SW 1271 (cell line): Measurements from ENCODE around the gene DNAJC6.
"Not testable (repeated sequence)": the region's sequence is repeated elsewhere in the genome, so short reads cannot be mapped to it uniquely, and the experiment has no call there.

Source experiments
- DNase-seq, 2 experiments: peaks; one replicate each; lab custom pipeline; 2025; lab: John Stamatoyannopoulos, UW

DNAJC6 gene

GRCh38 chr1:65431111-65431705 lies 121.9 kb downstream of the DNAJC6 start:
- DNase-seq, result peak in 1 of 2 experiments; percentile 39

GRCh38 chr1:65432918-65433317 lies 123.6 kb downstream of the DNAJC6 start:
- DNase-seq, result no peak

GRCh38 chr1:65434255-65434654 lies 124.9 kb downstream of the DNAJC6 start:
- DNase-seq, result peak in 1 of 2 experiments; percentile 13

DNA sequence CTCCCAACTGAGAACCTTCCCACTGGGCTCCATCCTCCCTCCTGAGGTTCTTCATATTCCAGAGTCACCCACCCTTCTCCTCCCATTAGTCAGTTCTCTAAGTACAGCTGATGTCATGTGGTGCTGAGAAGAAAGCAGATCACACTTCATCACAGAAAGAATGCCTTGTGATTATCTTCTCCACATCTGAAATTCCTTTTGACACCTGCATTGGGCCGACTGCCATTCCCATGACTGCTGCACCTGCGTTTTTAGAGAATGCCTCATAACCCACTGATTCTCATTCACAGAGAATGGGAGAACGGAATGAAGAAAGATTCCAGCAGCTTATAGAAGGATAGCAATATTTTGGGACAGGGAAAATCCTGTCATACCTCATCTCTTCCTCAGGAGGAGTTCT lies 125.4 kb downstream of the DNAJC6 start:
- no peak for DNase-seq

GRCh38 chr1:65435987-65436386 lies 126.6 kb downstream of the DNAJC6 start:
- no peak for DNase-seq

GRCh38 chr1:65437616-65438015 lies 128.3 kb downstream of the DNAJC6 start:
- no peak for DNase-seq

DNA sequence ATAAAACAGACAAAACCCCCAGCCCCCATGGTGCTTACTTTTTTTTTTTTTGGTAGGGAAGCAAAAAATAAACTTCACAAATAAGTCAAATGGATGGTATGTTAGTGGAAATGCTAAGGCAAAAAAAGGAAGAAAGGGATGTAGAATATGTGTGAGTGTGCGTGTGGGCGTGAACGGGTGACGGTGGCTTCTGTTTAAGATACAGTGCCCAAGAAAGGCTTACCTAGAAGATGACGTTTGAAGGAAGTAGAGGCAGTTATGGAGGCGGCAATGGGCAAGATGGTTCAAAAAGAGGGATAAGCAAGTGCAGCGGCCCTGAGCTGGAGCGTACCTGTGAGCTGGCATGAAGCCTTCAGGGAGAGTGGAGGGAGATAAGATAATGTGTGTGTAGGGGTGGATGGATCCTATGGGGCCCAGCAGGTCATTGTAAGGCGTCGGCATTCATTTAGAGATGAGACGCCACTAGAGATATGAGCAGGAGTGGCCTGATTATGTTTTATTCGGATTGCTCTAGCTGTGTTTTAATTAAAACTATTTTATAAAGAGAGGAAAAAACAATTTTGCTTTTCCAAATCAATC lies 131.1 kb downstream of the DNAJC6 start:
- DNase-seq, result no peak

DNA sequence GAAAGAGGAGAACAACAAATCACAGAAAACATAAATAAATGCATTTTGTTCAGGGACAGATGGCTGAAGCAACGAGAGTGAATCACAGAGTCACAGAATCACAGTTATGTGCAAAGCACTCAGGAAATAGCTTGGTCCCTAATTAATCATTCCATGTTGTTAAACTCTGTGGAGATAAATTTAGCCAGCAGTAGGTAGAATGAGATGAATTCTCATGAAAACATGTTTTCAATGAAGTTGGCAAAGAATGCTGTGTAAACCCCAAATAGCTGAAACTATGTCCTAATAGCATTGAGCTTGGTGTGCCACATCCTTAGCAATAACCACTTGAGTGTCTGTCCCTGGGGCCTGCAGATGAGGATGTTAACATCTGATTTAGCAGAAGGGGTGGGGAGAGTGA lies 131.6 kb downstream of the DNAJC6 start:
- no peak for DNase-seq

- DNase-seq, result no peak
Observed at GRCh38 chr1:65441464-65441863, 132.1 kb downstream of the DNAJC6 start.

- DNase-seq, result no peak
Observed at GRCh38 chr1:65442442-65442841, 133.1 kb downstream of the DNAJC6 start.

GRCh38 chr1:65443647-65444046 lies 134.3 kb downstream of the DNAJC6 start:
- DNase-seq, result no peak

DNA sequence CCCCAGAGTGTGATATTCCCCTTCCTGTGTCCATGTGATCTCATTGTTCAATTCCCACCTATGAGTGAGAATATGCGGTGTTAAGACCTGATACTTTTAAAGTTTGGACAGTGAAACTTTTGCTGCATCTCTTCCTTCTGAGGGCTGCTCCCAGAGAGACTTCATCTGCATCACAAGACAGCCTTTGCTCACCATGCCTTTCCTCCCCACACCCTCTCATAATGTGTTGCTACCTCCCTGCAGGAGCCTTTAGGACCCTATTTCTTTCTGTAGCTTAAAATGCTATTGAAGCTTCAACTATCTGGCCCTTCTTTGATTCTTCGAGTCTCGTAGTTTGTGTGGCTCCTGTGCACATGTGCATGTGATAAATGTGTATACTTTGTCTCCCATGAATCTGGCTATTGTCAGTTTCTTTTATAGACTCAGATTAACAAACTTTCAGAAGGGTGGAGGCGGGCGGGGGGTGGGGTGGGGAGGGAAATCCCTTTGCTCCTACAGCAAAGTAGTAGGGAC lies 134.8 kb downstream of the DNAJC6 start:
- no peak for DNase-seq

DNA sequence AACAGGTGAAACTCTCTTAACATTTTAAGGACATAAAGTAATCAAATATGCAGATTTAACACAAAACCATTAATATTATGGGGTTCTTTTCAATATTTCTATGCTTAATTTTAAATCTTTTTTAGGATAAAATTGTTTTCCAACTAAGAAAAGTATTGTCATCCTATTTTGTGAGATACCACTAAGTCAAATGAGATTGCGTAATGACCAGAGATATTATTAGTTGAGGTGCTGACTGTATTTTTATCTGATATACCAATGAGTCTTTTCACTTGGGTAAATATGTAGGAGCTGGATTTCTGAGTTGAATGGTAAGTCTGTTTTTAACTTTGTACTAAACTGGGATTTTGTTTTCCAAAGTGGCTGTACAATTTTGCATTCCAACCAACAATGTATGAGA lies 136.5 kb downstream of the DNAJC6 start:
- no peak for DNase-seq

DNA sequence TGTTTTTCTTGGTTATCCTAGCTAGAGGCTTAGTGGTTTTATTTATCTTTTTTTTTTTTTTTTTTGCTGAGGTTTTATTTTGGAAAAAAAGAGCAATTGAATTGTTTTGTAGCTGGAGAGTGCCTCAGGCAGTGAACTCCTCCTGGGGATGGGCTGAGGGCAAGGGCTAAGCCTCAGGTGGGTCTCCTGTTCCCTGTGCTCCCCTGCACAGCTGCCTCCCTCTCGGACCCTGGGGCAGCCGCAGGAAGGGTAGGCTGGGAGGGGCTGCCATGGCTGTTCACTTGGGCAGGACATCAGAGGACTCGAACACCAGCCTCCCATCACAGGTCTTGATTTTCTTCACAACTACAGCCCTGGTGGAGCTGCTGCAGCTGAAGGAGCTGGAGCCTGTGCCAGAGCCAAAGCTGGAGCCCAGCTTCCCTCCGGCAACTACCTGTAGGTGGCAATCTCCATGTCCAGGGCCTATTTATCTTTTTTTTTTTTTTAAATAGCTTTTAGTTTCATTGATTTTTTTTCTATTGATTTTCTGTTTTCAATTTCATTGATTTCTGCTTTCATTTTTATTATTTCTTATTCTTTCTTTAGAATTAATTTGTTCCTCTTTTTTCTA lies 140.0 kb downstream of the DNAJC6 start:
- DNase-seq, result no peak

- not testable (repeated sequence) for DNase-seq
Observed at GRCh38 chr1:65455678-65456077, 146.3 kb downstream of the DNAJC6 start.

DNA sequence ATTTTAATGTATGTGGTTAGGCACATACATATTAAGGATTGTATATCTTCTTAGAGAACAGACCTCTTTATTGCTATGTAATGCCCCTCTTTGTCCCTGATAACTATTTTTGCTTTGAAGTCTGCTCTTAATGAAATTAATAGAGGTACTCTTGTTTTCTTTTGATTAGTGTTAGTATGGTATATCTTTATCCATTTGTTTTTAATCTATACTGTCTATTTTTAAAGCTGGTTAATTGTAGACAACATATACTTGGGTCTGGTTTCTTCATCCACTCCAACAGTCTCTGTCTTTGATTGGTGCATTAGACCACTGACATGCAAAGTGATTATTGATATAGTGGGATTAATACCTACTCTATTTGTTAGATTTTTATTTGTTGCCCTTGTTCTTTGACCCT lies 147.1 kb downstream of the DNAJC6 start:
- no peak for DNase-seq

DNA sequence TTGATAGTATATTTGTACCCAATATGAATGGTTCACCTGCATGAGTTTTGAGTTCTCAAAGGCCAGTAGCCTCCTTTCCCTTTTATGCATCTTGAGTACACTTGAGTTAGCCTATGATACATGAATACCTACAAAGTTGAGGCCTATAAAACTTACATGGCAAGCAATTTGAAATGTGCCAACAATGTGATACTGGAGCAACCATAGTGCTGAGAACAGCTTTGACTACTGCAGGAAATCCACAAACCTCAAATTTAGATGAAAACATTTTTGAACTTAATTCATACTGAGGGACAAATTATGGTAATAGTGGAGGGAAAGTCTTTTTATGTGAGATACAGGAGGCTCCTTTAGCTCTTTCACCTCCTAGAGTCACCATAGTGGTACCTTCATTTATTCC lies 148.5 kb downstream of the DNAJC6 start:
- no peak for DNase-seq

DNA sequence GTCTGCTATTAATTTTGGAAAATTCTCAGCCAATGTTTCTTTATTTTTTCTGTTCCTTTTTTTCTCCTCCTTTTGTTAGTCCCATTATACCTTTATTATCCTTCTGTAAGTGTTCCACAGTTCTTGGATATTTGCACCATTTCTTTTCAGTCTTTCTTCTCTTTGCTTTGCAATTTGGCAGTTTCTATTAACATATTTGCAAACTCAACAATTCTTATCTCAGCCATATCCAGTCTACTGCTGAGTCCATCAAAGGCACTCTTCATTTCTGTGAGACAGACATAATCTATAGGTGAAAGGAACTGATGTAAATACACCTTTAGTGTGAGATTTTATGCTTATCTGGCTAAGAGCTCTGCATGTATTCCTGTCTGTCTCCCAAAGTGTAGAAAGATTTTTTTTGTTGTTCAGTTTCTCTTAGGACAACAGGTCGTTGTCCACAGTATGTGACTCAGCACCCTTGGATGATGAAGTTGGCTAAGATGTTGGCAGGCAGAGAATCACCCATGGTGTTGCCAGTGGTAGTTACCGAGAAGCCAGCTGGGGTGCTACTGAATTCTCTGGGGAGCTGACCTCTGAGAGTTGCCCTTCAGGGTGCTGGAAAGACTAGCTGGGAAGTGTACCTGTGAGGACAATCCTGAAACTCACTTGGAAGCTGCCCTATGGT lies 149.5 kb downstream of the DNAJC6 start:
- DNase-seq, result no peak

DNA sequence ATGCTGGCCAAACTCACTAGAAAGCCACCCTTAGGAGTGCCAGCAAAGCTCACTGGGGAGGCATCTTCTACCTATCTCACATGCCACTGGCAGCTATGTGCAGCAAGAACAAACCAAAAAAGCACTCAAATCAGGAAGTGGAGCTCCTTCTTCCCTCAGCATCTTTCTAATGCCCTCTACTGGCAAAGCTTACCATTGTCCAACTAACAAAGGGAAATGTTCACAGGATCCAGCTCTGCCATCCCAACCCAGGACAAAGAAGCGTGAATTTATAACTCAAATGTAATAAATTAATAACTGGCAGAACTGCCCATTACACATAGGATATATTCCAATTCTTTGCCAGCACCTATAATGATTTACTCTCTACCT lies 150.0 kb downstream of the DNAJC6 start:
- DNase-seq, result peak in 1 of 2 experiments; percentile 18
